Medulla oblongata (tissue), 1 donor: Measurements from ENCODE around the gene POU4F1.

ENCODE experiments used
- DNase-seq: peaks from one replicate; pipeline ENCODE4 v3.0.0-alpha.2; 2015; ENCODE audit errors: extremely low spot score

Gene POU4F1

DNA sequence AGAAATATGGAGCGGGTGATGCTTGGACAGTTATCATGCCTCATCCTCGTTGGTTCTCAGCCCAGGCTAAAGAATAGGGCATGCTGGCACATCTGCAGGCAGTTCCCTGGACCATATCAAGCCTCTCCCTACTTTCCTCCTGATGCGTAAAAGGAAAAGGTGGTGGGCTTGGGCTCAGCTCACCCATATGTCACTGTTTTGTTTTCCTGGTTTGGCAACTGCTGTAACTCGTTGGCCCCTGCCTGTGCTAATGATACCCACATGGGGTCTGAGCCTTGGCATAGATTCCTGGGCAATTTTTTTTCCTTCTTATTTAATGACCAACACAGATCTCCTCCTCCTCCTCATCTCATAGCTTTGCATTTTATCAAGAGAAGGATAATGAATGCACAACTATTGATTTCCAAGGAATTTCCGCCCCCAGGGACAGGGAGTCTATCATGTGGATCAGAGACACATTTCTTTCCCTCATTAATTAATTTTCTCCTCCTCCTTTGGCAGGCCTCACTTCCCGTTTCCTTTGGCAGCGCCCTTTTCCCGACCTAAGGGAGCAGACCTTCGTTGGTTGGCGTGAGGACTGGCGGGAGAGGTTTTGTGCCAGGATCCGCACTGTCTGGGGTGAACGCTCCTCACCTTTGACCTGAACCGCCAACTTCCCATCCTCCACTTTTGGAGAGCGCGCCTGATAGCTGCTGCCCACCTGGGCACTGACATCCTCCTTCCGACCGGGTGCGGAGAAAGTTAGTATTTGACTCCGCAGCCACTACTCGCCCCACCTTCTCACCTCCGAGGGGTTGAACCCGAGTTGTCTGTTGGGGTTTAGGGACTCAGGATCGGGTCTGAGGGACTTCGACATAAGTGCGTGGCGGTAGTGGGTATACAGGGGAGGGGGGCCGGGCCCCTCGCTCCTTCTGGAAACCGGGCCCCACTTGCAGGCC lies 3.4 kb upstream of the POU4F1 start:
- no peak for DNase-seq

GRCh38 chr13:78604782-78605611 lies 1.6 kb upstream of the POU4F1 start:
- no peak for DNase-seq

- no peak for DNase-seq
These were observed 652 bp downstream of the POU4F1 start for GRCh38 chr13:78602561-78603239.

DNA sequence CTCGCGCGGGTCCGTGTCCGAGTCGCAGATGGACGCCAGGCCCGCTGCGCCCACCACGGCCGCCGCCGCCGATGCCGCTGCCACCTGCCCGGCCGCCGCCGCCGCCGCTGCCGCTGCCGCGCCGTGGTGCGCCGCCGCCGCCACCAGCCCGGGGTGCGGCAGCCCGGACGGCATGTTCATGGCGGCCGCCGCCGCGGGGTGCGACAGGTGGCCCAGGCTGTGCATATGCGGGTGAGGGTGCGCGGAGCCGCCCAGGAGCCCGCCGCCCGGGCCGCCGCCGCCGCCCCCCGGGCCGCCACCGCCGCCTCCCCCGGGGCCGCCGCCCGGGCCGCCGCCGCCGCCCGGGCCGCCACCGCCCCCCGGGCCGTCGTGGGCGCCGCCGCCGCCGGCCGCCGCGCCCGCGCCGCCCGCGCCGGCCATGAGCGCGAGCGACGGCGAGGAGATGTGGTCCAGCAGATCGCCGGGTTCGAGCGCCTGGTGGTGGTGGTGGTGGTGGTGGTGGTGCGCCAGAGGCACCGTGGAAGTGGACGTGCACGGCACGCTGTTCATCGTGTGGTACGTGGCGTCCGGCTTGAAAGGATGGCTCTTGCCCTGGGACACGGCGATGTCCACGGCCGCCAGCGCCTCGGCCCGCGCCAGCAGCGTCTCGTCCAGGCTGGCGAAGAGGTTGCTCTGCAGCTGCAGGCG lies 1.3 kb downstream of the POU4F1 start:
- no peak for DNase-seq

DNA sequence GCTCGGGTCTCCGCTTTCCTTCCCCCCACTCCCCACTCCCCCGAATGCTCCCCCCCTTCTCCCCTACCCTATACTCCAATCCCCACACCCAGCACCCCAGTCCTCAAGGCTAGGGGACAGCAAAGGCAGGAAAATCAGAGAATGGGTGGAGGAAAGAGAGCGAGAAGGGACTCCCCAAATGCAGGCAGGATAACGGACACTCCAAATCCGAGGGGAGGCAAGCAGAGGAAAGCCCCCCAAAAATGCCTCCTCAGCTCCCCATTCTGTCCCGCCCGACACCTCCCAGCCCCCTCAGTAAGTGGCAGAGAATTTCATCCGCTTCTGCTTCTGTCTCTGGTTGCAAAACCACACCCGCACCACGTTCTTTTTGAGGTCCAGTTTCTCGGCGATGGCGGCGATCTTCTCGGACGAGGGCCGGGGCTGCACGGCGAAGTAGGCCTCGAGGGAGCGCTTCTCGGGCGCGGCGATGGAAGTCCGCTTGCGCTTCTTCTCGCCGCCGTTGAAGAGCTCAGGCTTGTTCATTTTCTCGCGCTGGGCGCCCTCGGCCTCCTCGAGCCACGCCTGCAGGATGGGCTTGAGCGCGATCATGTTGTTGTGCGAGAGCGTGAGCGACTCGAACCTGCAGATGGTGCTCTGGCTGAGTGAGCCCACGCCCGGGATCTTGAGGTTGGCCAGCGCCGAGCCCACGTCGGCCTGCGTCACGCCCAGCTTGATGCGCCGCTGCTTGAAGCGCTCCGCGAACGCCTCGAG lies 2.1 kb downstream of the POU4F1 start:
- no peak for DNase-seq

GRCh38 chr13:78600280-78600883 lies 3.0 kb downstream of the POU4F1 start:
- DNase-seq, result no peak

DNA sequence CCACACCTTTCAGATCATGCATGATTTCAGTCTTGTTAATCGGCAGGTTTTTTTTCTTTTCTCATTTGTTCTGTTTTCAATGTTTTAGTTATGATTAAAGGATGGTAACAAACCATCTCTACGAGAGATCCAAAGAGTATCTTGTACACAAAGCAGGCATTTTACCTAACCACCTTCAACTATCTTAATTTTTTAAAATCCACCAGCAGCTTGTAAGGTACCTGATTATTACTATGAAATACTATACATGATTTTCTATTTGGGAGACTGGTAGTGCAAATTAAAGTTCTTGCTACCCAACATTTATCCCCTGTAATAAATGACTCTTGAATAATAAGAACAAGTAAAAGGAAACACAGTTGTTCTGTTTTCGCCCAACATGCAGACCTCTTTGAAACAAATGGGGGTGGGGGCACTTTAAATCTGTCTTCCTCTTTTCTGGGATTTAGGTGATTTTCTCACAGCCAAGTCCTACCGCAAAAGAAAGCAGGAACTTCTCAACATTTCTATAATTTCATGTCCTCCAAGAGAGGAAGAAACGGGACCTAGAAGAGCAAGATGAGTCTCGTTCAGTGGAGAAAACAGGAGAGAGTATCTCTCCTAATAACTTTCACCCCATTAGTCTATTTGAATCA lies 3.6 kb downstream of the POU4F1 start:
- no peak for DNase-seq

DNA sequence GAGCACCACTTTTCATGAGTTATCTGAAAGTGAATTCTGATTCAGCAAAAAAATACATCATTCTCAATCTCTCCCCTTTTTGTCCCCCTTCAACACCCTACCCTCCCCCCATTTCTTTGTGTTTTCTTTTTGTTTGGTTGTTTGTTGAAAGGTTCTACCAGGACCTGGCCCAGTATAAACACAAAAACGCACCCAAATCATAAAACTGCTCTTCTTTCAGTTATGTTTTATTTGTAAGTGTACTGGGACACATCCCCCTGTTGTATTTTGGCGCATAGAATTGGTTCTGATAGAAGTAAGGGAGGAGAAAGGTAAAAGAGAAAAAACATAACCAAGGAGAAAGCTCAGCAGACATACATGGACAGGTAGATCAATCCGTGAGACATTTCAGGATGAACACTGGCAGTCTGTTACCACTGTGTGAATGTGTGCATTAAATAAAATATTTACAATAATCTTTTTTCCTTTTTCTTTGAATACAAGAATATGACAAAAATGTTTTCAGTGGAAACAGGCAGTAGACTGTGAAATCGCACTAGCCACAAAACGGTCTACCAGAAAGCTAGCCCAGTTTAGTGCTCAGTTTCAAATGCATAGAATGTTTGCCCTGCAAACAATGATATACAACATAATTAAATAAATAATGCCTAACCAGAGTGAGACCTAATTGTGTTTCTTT lies 4.2 kb downstream of the POU4F1 start:
- no peak for DNase-seq

GRCh38 chr13:78598116-78598781 lies 5.1 kb downstream of the POU4F1 start:
- no peak for DNase-seq

GRCh38 chr13:78597602-78597932 lies 5.8 kb downstream of the POU4F1 start:
- DNase-seq, result no peak

DNA sequence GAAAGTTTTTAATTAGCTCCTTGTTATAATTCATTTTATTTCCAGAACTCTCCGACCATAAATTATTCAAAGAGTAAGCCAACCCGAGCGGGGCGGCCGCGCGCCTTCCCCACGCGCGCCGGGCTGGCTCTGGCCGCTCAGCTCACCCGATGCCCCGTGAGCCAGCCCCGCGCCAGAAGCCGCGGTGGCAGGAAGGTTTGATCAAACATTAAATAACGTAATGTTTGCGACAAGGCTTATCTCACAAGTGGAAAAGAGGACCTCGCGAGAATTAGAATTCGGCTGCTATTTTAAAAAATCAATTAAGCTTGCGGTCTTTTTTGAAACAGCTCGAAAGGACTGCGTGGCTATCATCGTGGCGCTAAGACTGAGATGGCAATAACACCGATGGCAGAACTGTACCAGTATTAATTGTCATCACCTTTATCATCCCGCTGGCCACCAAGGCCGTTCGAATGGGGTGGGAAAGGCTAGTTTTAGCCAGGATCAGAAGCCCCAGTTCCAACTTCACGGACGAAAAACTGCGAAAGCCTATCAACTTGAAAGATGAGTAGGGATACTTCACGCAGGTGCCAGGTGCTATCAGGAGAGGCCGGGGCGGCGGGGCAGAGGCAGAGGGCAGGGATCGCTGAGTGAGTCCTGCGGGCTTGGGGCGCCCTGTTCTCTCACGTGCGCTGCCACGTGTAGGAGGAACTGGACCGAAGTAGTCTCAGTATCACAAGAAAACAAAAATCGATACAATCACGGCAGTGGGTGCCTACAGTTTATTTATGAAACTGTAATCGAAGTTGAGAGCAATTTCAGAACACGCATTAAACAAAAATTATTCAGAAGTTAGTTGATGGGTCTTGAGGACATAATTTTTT lies 6.4 kb downstream of the POU4F1 start:
- DNase-seq, result no peak

GRCh38 chr13:78596399-78596735 lies 7.0 kb downstream of the POU4F1 start:
- DNase-seq, result no peak

- DNase-seq, result no peak
These were observed 7.6 kb downstream of the POU4F1 start for GRCh38 chr13:78595495-78596398.

- DNase-seq, result no peak
These were observed 8.8 kb downstream of the POU4F1 start for GRCh38 chr13:78594456-78594975.

- DNase-seq, result no peak
These were observed 9.5 kb downstream of the POU4F1 start for GRCh38 chr13:78593652-78594455.

DNA sequence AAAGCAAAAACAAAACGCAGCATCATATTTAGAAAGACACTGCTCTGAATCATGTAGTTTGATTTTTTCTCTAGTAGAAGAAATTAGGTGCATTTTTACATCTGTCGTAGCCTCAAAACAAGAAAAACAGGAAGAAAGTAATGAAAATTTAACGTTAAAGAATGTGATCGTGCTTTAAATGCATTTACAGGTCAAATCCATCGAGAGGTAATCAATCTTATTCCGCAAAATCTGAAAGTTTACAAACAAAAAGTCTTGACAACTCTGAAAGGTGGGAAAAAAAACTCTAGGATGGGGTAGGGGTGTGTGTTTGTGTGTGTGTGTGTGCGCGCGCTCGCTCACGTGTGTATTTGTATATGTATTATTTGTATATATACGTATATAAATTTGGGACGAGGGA lies 10.2 kb downstream of the POU4F1 start:
- DNase-seq, result no peak
